Cardiac muscle cell (in vitro differentiated cells and primary cell): ENCODE results near the gene CPA1. TPM values are rescaled to one million over a fixed set of nuclear protein-coding genes. Genes with fewer than 3 reads are reported as not detected.
"Not testable (repeated sequence)": the region's sequence is repeated elsewhere in the genome, so short reads cannot be mapped to it uniquely, and the experiment has no call there.

Experiments used
- DNase-seq, 2 donors: peaks; one replicate each; pipeline versions ENCODE4 v3.0.0 to v3.0.0-alpha.2; 2010 to 2017; ENCODE audit warnings: low read depth in 1 of 2, low spot score in 1 of 2
- H3K27ac ChIP-seq: fragments of 200-600 bp; sonication (generic); 2 replicates; pipeline ENCODE4 v1.5.1; 2016
- H3K27me3 ChIP-seq: fragments of 200-600 bp; sonication (generic); 2 replicates; pipeline ENCODE4 v1.6.0; 2016; ENCODE audit warnings: control low read depth
- H3K36me3 ChIP-seq: fragments of 200-600 bp; sonication (generic); 2 replicates; pipeline ENCODE4 v1.5.1; 2016; ENCODE audit warnings: control low read depth
- H3K4me1 ChIP-seq: fragments of 200-600 bp; sonication (generic); 2 replicates; pipeline ENCODE4 v1.8.1; 2017; ENCODE audit warnings: low read depth, mild to moderate bottlenecking, mixed run types
- H3K4me3 ChIP-seq: fragments of 200-600 bp; sonication (generic); 2 replicates; pipeline ENCODE4 v1.5.1; 2016; ENCODE audit warnings: mild to moderate bottlenecking
- H3K9me3 ChIP-seq: fragments of 200-600 bp; sonication (generic); 2 replicates; pipeline ENCODE4 v1.5.1; 2017; ENCODE audit warnings: low read depth, mild to moderate bottlenecking, control low read depth
- polyA plus RNA-seq: library from polyadenylated mRNA; unstranded; fragments of >200 nt; fragmentation: Nextera tagmentation; extraction: Ambion mirVana; gene quantifications from 2 replicates; pipeline ENCODE4 v1.2.1, GENCODE V29; 2016
- total RNA-seq: library from RNA; depleted of rRNA; stranded (reverse); fragments of >200 nt; gene quantifications from 2 replicates; pipeline ENCODE4 v1.2.3, GENCODE V29; 2016
- TF ChIP-seq, protein P1 (sequence below): IDR thresholded peaks from 2 replicates; pipeline ENCODE4 v1.5.1; 2012; ENCODE audit warnings: low read depth, mild to moderate bottlenecking, low read length

CPA1 gene
- total and polyA plus RNA-seq, 2 experiments from 2014 or later = 3.5 to 4.3 TPM

GRCh38 chr7:130372402-130373165 is 7.7 kb upstream of the CPA1 start:
- H3K4me3 ChIP-seq = no peak overlapping the region
- no peaks in the 10 kb centered on the region for H3K36me3 ChIP-seq
- H3K27me3 ChIP-seq = no peaks in the 10 kb centered on the region
- H3K9me3 ChIP-seq = no peaks in the 10 kb centered on the region
- TF ChIP-seq, protein P1, sequence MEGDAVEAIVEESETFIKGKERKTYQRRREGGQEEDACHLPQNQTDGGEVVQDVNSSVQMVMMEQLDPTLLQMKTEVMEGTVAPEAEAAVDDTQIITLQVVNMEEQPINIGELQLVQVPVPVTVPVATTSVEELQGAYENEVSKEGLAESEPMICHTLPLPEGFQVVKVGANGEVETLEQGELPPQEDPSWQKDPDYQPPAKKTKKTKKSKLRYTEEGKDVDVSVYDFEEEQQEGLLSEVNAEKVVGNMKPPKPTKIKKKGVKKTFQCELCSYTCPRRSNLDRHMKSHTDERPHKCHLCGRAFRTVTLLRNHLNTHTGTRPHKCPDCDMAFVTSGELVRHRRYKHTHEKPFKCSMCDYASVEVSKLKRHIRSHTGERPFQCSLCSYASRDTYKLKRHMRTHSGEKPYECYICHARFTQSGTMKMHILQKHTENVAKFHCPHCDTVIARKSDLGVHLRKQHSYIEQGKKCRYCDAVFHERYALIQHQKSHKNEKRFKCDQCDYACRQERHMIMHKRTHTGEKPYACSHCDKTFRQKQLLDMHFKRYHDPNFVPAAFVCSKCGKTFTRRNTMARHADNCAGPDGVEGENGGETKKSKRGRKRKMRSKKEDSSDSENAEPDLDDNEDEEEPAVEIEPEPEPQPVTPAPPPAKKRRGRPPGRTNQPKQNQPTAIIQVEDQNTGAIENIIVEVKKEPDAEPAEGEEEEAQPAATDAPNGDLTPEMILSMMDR = no peak
- peak overlapping the region; percentile 99 for H3K27ac ChIP-seq
- DNase-seq = no peak
- H3K4me1 ChIP-seq = peaks cover 31% of the 10 kb centered on the region

DNA sequence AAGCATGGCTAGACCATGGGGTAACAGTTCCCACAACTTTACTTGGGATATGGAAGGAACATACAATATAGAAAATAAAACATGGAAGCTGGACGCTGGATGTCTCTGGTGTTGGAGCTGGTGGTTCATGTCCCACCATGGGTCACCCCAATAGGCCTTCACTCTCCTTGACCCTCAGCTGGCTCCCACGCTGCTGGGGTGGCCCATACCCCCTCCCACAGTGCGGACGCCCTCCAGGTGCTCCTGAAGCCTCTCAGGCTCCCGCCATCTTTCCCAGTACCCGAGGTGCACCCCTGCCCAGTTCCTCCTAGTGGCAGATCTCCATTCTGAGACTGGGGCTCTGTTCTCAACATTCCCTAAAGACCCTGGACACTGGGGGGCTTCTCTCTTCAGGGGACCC is 5.8 kb upstream of the CPA1 start:
- Histone ChIP-seq H3K9me3 (no peaks in the 10 kb centered on the region), H3K36me3 (no peaks in the 10 kb centered on the region), H3K27me3 (no peaks in the 10 kb centered on the region), H3K27ac (peak overlapping the region; percentile 99), H3K4me1 (peaks cover 23% of the 10 kb centered on the region), H3K4me3 (no peak overlapping the region)
- TF ChIP-seq, protein P1 = no peak
- no peak for DNase-seq

DNA sequence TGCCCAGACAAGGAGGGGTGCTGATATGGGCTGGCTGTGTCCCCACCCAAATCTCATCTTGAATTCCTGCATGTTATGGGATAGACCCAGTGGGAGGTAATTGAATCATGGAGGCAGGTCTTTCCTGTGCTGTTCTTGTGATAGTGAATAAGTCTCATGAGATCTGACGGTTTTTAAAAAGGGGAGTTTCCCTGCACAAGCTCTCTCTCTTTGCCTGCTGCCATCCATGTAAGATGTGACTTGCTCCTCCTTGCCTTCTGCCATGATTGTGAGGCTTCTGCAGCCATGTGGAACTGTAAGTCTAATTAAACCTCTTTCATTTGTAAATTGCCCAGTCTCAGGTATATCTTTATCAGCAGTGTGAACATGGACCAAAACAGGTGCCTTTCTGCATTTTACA is 3.8 kb upstream of the CPA1 start:
- not testable (repeated sequence) for H3K4me3 ChIP-seq, H3K27ac ChIP-seq, H3K9me3 ChIP-seq, DNase-seq, H3K27me3 ChIP-seq, H3K36me3 ChIP-seq
- peaks cover 35% of the 10 kb centered on the region for H3K4me1 ChIP-seq

DNA sequence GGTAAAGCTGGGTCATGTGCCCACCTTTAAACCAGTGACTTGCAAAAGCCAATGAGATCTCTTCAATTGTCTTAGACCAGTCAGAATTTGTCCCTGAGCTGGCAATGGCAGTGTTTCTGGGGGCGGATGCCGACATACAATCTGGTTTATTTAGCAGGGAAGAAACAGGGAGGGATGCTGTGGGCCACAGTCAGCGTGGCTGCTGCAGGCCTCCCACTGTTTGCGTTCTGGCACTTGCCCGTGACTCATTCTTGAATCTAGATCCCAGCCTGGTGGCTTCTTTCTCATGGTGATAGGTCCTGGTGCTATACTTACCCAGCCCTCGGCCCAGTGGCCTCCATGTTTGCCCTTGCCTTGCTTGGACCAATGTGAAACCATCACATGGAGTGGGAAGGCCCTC is 3.1 kb upstream of the CPA1 start:
- DNase-seq = no peak
- Histone ChIP-seq H3K4me1 (peaks cover 35% of the 10 kb centered on the region), H3K36me3 (no peaks in the 10 kb centered on the region), H3K27me3 (no peaks in the 10 kb centered on the region), H3K27ac (no peak overlapping the region), H3K4me3 (no peak overlapping the region), H3K9me3 (no peaks in the 10 kb centered on the region)
- TF ChIP-seq, protein P1 = no peak

DNA sequence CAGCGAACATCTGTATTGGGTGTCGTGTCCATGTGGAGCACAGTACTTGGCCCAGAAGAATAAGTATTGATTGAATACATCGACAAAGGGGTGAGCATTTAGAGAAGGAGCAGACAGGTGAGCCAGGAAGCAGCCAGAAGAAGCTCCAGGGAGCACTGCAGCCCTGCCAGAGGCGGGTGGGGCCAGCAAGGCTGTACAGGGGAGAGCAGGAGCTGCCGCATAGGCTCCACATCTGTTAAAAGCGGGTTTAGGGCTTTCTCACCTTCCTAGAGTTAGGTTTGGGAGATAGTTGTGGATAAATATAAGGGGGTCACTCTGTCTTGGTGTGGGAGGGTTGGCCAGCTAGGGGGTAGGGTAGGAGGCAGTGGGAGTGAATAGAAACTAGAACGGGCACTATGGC is 1.3 kb upstream of the CPA1 start:
- TF ChIP-seq, protein P1 = no peak

GRCh38 chr7:130379532-130379920 is 768 bp upstream of the CPA1 start:
- peak in 1 of 2 donors; percentile 9 for DNase-seq
- Histone ChIP-seq H3K9me3 (no peaks in the 10 kb centered on the region), H3K4me1 (peaks cover 15% of the 10 kb centered on the region), H3K27ac (peak overlapping the region; percentile 90), H3K36me3 (no peaks in the 10 kb centered on the region), H3K4me3 (no peak overlapping the region), H3K27me3 (no peaks in the 10 kb centered on the region)
- TF ChIP-seq, protein P1 = no peak

More for the DNA sequence above, 1.3 kb upstream of the CPA1 start:
- H3K27ac ChIP-seq = peak overlapping the region; percentile 90
- no peak overlapping the region for H3K4me3 ChIP-seq
- H3K36me3 ChIP-seq = no peaks in the 10 kb centered on the region
- DNase-seq = no peak
- H3K4me1 ChIP-seq = peaks cover 18% of the 10 kb centered on the region
- no peaks in the 10 kb centered on the region for H3K27me3 ChIP-seq
- no peaks in the 10 kb centered on the region for H3K9me3 ChIP-seq
